ENCODE measurements around the gene TMEM140.
"Not testable (repeated sequence)": the region's sequence is repeated elsewhere in the genome, so short reads cannot be mapped to it uniquely, and the experiment has no call there.

TMEM140 gene

GRCh38 chr7:135158874-135159273 is 11.0 kb downstream of the TMEM140 start:
- no peak for DNase-seq (ENCODE audit: low read depth, low spot score)

- no peak for DNase-seq (ENCODE audit: low read depth, low spot score)
These were observed 11.7 kb downstream of the TMEM140 start for GRCh38 chr7:135159359-135160085.

- DNase-seq (ENCODE audit: low read depth, low spot score), result no peak
These were observed 12.4 kb downstream of the TMEM140 start for GRCh38 chr7:135160098-135160857.

GRCh38 chr7:135160858-135161653 is 13.2 kb downstream of the TMEM140 start:
- no peak for DNase-seq (ENCODE audit: low read depth, low spot score)

GRCh38 chr7:135161669-135162068 is 13.8 kb downstream of the TMEM140 start:
- DNase-seq (ENCODE audit: low read depth, low spot score), result no peak

GRCh38 chr7:135162382-135163001 is 14.6 kb downstream of the TMEM140 start:
- DNase-seq (ENCODE audit: low read depth, low spot score), result no peak

- no peak for DNase-seq (ENCODE audit: low read depth, low spot score)
These were observed 16.6 kb downstream of the TMEM140 start for GRCh38 chr7:135164357-135165061.

- DNase-seq (ENCODE audit: low read depth, low spot score), result no peak
These were observed 18.0 kb downstream of the TMEM140 start for GRCh38 chr7:135165862-135166261.

- no peak for DNase-seq (ENCODE audit: low read depth, low spot score)
These were observed 18.6 kb downstream of the TMEM140 start for GRCh38 chr7:135166338-135166990.

GRCh38 chr7:135167365-135167917 is 19.6 kb downstream of the TMEM140 start:
- DNase-seq (ENCODE audit: low read depth, low spot score), result no peak

- no peak for DNase-seq (ENCODE audit: low read depth, low spot score)
These were observed 20.1 kb downstream of the TMEM140 start for GRCh38 chr7:135168001-135168400.

- no peak for DNase-seq (ENCODE audit: low read depth, low spot score)
These were observed 20.7 kb downstream of the TMEM140 start for GRCh38 chr7:135168489-135169140.

- peak; percentile 81 for DNase-seq (ENCODE audit: low read depth, low spot score)
These were observed 21.5 kb downstream of the TMEM140 start for GRCh38 chr7:135169141-135169963.

GRCh38 chr7:135169964-135170273 is 22.0 kb downstream of the TMEM140 start:
- DNase-seq (ENCODE audit: low read depth, low spot score), result no peak

GRCh38 chr7:135170274-135170997 is 22.6 kb downstream of the TMEM140 start, which contains the start of gene CYREN:
CYREN (minus strand) TSS chr7:135170707; CDS start chr7:135168922, 1,785 bp downstream.
- DNase-seq (ENCODE audit: low read depth, low spot score), result peak; percentile 96

GRCh38 chr7:135170998-135171481 is 23.2 kb downstream of the TMEM140 start:
- DNase-seq (ENCODE audit: low read depth, low spot score), result not testable (repeated sequence)

- peak; percentile 87 for DNase-seq (ENCODE audit: low read depth, low spot score)
These were observed 23.9 kb downstream of the TMEM140 start for GRCh38 chr7:135171581-135172291.

All from ELF-1 (cell line).